ENCODE measurements around the gene ACTN4. TPM values are rescaled to one million over a fixed set of nuclear protein-coding genes. Genes with fewer than 3 reads are reported as not detected.
A peak's percentile ranks its signal among the peaks of the same experiment; 100 is the strongest.

Gene ACTN4
- total and polyA plus RNA-seq, 2 experiments from 2014 or later, result 59.3 to 321 TPM

- no peak for DNase-seq (ENCODE audit: low spot score)
- Histone ChIP-seq H3K4me2 (no peak overlapping the region), H3K4me3 (no peak overlapping the region), H3K9me3 (ENCODE audit: low read depth) (no peaks in the 10 kb centered on the region), H3K36me3 (replicated peaks; ENCODE audit: insufficient read depth, low read depth) (no peaks in the 10 kb centered on the region), H3K79me2 (peaks cover 71% of the 10 kb centered on the region), H3K27me3 (no peaks in the 10 kb centered on the region), H2AFZ (no peak overlapping the region), H4K20me1 (ENCODE audit: insufficient read depth, poor library complexity, severe bottlenecking) (no peaks in the 10 kb centered on the region), H3K4me1 (ENCODE audit: insufficient read depth) (peaks cover 42% of the 10 kb centered on the region), H3K9me2 (replicated peaks; ENCODE audit: insufficient read depth) (no peaks in the 10 kb centered on the region), H3K27ac (peak overlapping the region; percentile 97)
- 93% methylated on average over 14 of the region's 14 CpGs for WGBS (ENCODE audit: low lambda C conversion rate, missing lambda C conversion rate)
- TF ChIP-seq EZH2phosphoT487 (IDR thresholded peaks at IDR 0.05; ENCODE audit: low read depth, severe bottlenecking, unreplicated experiment), result no peak
- no peak for TF ChIP-seq EZH2 (IDR thresholded peaks at IDR 0.05; ENCODE audit: borderline replicate concordance)
- TF ChIP-seq, protein P1, sequence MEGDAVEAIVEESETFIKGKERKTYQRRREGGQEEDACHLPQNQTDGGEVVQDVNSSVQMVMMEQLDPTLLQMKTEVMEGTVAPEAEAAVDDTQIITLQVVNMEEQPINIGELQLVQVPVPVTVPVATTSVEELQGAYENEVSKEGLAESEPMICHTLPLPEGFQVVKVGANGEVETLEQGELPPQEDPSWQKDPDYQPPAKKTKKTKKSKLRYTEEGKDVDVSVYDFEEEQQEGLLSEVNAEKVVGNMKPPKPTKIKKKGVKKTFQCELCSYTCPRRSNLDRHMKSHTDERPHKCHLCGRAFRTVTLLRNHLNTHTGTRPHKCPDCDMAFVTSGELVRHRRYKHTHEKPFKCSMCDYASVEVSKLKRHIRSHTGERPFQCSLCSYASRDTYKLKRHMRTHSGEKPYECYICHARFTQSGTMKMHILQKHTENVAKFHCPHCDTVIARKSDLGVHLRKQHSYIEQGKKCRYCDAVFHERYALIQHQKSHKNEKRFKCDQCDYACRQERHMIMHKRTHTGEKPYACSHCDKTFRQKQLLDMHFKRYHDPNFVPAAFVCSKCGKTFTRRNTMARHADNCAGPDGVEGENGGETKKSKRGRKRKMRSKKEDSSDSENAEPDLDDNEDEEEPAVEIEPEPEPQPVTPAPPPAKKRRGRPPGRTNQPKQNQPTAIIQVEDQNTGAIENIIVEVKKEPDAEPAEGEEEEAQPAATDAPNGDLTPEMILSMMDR (IDR thresholded peaks at IDR 0.05; ENCODE audit: poor library complexity), result no peak
Observed at GRCh38 chr19:38703509-38703908, 56.1 kb downstream of the ACTN4 start.

DNA sequence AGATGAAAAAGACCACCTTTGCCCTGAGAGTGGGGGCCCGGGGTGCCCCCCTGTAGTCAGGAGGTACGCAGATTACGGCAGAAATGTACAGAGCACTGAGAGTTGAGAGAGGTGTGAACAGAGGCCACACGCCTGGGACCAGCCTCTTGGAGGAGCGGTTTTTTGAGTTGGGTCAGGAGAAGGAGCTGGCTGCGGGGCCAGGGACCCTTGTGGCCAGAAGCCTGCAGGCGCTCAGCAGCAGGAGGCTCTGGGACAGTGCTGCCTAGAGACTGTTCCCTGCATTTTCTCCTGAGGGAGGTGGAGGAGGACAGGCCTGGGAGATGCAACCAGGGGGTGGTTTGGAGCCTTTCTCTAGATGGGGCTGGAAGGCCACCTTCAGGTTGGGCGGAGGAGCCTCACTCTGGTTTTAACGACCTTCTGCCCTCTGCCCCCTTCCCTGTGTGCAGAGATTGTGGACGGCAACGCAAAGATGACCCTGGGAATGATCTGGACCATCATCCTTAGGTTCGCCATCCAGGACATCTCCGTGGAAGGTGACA is 57.1 kb downstream of the ACTN4 start:
- H3K9me3 ChIP-seq (ENCODE audit: low read depth), result no peaks in the 10 kb centered on the region
- peaks cover 70% of the 10 kb centered on the region for H3K79me2 ChIP-seq
- no peak overlapping the region for H3K4me2 ChIP-seq
- H3K36me3 ChIP-seq (replicated peaks; ENCODE audit: insufficient read depth, low read depth), result no peaks in the 10 kb centered on the region
- no peaks in the 10 kb centered on the region for H3K27me3 ChIP-seq
- 94% methylated on average over 13 of the region's 13 CpGs for WGBS (ENCODE audit: low lambda C conversion rate, missing lambda C conversion rate)
- no peak for DNase-seq (ENCODE audit: low spot score)
- no peak overlapping the region for H3K27ac ChIP-seq
- no peaks in the 10 kb centered on the region for H3K9me2 ChIP-seq (replicated peaks; ENCODE audit: insufficient read depth)
- peaks cover 32% of the 10 kb centered on the region for H3K4me1 ChIP-seq (ENCODE audit: insufficient read depth)
- H4K20me1 ChIP-seq (ENCODE audit: insufficient read depth, poor library complexity, severe bottlenecking), result no peaks in the 10 kb centered on the region
- TF ChIP-seq, protein P1 (IDR thresholded peaks at IDR 0.05; ENCODE audit: poor library complexity), result no peak
- no peak for TF ChIP-seq EZH2 (IDR thresholded peaks at IDR 0.05; ENCODE audit: borderline replicate concordance)
- TF ChIP-seq EZH2phosphoT487 (IDR thresholded peaks at IDR 0.05; ENCODE audit: low read depth, severe bottlenecking, unreplicated experiment), result no peak
- H2AFZ ChIP-seq, result no peak overlapping the region
- H3K4me3 ChIP-seq, result no peak overlapping the region

GRCh38 chr19:38705197-38706019 is 58.0 kb downstream of the ACTN4 start:
- H4K20me1 ChIP-seq (ENCODE audit: insufficient read depth, poor library complexity, severe bottlenecking), result no peaks in the 10 kb centered on the region
- no peak for TF ChIP-seq EZH2phosphoT487 (IDR thresholded peaks at IDR 0.05; ENCODE audit: low read depth, severe bottlenecking, unreplicated experiment)
- TF ChIP-seq, protein P1 (IDR thresholded peaks at IDR 0.05; ENCODE audit: poor library complexity), result no peak
- TF ChIP-seq EZH2 (IDR thresholded peaks at IDR 0.05; ENCODE audit: borderline replicate concordance), result no peak
- H3K27me3 ChIP-seq, result no peaks in the 10 kb centered on the region
- peaks cover 63% of the 10 kb centered on the region for H3K79me2 ChIP-seq
- H3K4me1 ChIP-seq (ENCODE audit: insufficient read depth), result peaks cover 24% of the 10 kb centered on the region
- no peak for DNase-seq (ENCODE audit: low spot score)
- H3K4me2 ChIP-seq, result no peak overlapping the region
- H3K9me3 ChIP-seq (ENCODE audit: low read depth), result no peaks in the 10 kb centered on the region
- no peaks in the 10 kb centered on the region for H3K9me2 ChIP-seq (replicated peaks; ENCODE audit: insufficient read depth)
- H3K36me3 ChIP-seq (replicated peaks; ENCODE audit: insufficient read depth, low read depth), result no peaks in the 10 kb centered on the region
- no peak overlapping the region for H3K27ac ChIP-seq
- H2AFZ ChIP-seq, result no peak overlapping the region
- WGBS (ENCODE audit: low lambda C conversion rate, missing lambda C conversion rate), result 93% methylated on average over 22 of the region's 22 CpGs
- H3K4me3 ChIP-seq, result no peak overlapping the region

Data from hepatocyte (in vitro differentiated cells).